MM.1S (cell line): ENCODE measurements around the gene GPR137.

Source experiments
- DNase-seq: peaks from one replicate; pipeline ENCODE4 v3.0.0-alpha.2; 2015
- H2AFZ ChIP-seq: fragments of 300-600 bp; sonication (generic); 2 replicates; pipeline ENCODE4 v1.6.0; 2016; ENCODE audit warnings: antibody characterized with exemption, low read length
- H3F3A ChIP-seq: fragments of 300-600 bp; sonication (generic); 2 replicates; pipeline ENCODE4 v1.6.1; 2016; ENCODE audit warnings: mild to moderate bottlenecking, antibody characterized with exemption, low read length, moderate library complexity, mixed read lengths; ENCODE audit not compliant: insufficient read depth
- H3K27ac ChIP-seq: fragments of 300-600 bp; sonication (generic); 2 replicates; pipeline ENCODE4 v1.5.1; 2016; ENCODE audit warnings: mild to moderate bottlenecking, low read length
- H3K27me3 ChIP-seq: fragments of 300-600 bp; sonication (generic); replicated peaks from 2 replicates; pipeline ENCODE4 v1.6.0; 2016; ENCODE audit warnings: low read length; ENCODE audit not compliant: insufficient read depth
- H3K36me3 ChIP-seq: fragments of 300-600 bp; sonication (generic); replicated peaks from 2 replicates; pipeline ENCODE4 v1.6.1; 2016; ENCODE audit warnings: mild to moderate bottlenecking, low read length, mixed read lengths; ENCODE audit not compliant: insufficient read depth
- H3K4me1 ChIP-seq: fragments of 300-600 bp; sonication (generic); 2 replicates; pipeline ENCODE4 v1.6.1; 2016; ENCODE audit warnings: low read length, mixed read lengths
- H3K4me2 ChIP-seq: fragments of 300-600 bp; sonication (generic); 2 replicates; pipeline ENCODE4 v1.6.0; 2016; ENCODE audit warnings: low read depth, low read length
- H3K4me3 ChIP-seq: fragments of 300-600 bp; sonication (generic); 2 replicates; pipeline ENCODE4 v1.5.1; 2016; ENCODE audit warnings: low read length, mixed read lengths
- H3K79me2 ChIP-seq: fragments of 300-600 bp; sonication (generic); 2 replicates; pipeline ENCODE4 v1.6.1; 2016; ENCODE audit warnings: mixed run types, low read length, mixed read lengths
- H3K9ac ChIP-seq: fragments of 300-600 bp; sonication (generic); 2 replicates; pipeline ENCODE4 v1.6.1; 2016; ENCODE audit warnings: low read length, mixed read lengths
- H3K9me2 ChIP-seq: fragments of 300-600 bp; sonication (generic); replicated peaks from 2 replicates; pipeline ENCODE4 v1.6.1; 2016; ENCODE audit warnings: mild to moderate bottlenecking, low read length, mixed read lengths; ENCODE audit not compliant: insufficient read depth
- H3K9me3 ChIP-seq: fragments of 300-600 bp; sonication (generic); replicated peaks from 2 replicates; pipeline ENCODE4 v1.6.1; 2016; ENCODE audit warnings: mild to moderate bottlenecking, low read length, mixed read lengths; ENCODE audit not compliant: insufficient read depth
- H4K20me1 ChIP-seq: fragments of 300-600 bp; sonication (generic); 2 replicates; pipeline ENCODE4 v1.6.1; 2016; ENCODE audit warnings: mild to moderate bottlenecking, low read length, moderate library complexity, mixed read lengths; ENCODE audit not compliant: insufficient read depth
- CTCF ChIP-seq: fragments of 300-600 bp; sonication (generic); IDR thresholded peaks from 2 replicates; pipeline ENCODE4 v1.5.1; 2016; ENCODE audit warnings: antibody characterized with exemption, low read length, mixed read lengths
- EZH2 ChIP-seq: fragments of 300-600 bp; sonication (generic); optimal IDR thresholded peaks from 2 replicates; pipeline ENCODE3; 2017; ENCODE audit warnings: low read depth, mild to moderate bottlenecking, antibody characterized with exemption, low read length, mixed read lengths
- EZH2phosphoT487 ChIP-seq: fragments of 300-600 bp; sonication (generic); IDR thresholded peaks from 2 replicates; pipeline ENCODE4 v1.6.1; 2018; ENCODE audit warnings: antibody characterized with exemption, low read length

The GPR137 gene

GRCh38 chr11:64253043-64253442 lies 32.6 kb upstream of the GPR137 start:
- Histone ChIP-seq H3K27ac (no peak overlapping the region), H3F3A (no peaks in the 10 kb centered on the region), H3K4me2 (no peak overlapping the region; the same call in 1 of the 2 replicates), H4K20me1 (no peaks in the 10 kb centered on the region), H3K9me2 (no peaks in the 10 kb centered on the region), H3K9me3 (no peaks in the 10 kb centered on the region), H3K4me1 (no peaks in the 10 kb centered on the region; the same call in 1 of the 2 replicates), H2AFZ (no peak overlapping the region), H3K36me3 (no peaks in the 10 kb centered on the region), H3K4me3 (no peak overlapping the region), H3K27me3 (peaks cover 5% of the 10 kb centered on the region; the same call in 1 of the 2 replicates), H3K9ac (no peak overlapping the region), H3K79me2 (peaks cover 9% of the 10 kb centered on the region)
- TF ChIP-seq CTCF = no peak
- no peak for TF ChIP-seq EZH2
- TF ChIP-seq EZH2phosphoT487 = no peak
- DNase-seq = no peak

- H3K9me3 ChIP-seq = no peaks in the 10 kb centered on the region
- no peaks in the 10 kb centered on the region for H4K20me1 ChIP-seq
- H3K79me2 ChIP-seq = peaks cover 9% of the 10 kb centered on the region
- no peak overlapping the region for H2AFZ ChIP-seq
- H3K27ac ChIP-seq = no peak overlapping the region
- H3F3A ChIP-seq = no peaks in the 10 kb centered on the region
- no peaks in the 10 kb centered on the region for H3K36me3 ChIP-seq
- no peak overlapping the region for H3K4me2 ChIP-seq
- no peak for TF ChIP-seq EZH2
- no peak for TF ChIP-seq CTCF
- TF ChIP-seq EZH2phosphoT487 = no peak
- H3K4me3 ChIP-seq = no peak overlapping the region
- no peak for DNase-seq
- H3K27me3 ChIP-seq = peaks cover 5% of the 10 kb centered on the region; the same call in 1 of the 2 replicates
- H3K9ac ChIP-seq = no peak overlapping the region
- H3K4me1 ChIP-seq = no peaks in the 10 kb centered on the region; the same call in 1 of the 2 replicates
- H3K9me2 ChIP-seq = no peaks in the 10 kb centered on the region
Measured at GRCh38 chr11:64253481-64253880, 32.2 kb upstream of the GPR137 start.

GRCh38 chr11:64254326-64254725 lies 31.3 kb upstream of the GPR137 start:
- Histone ChIP-seq H3K36me3 (no peaks in the 10 kb centered on the region), H3K4me2 (no peak overlapping the region), H3K27me3 (peaks cover 5% of the 10 kb centered on the region; the same call in 1 of the 2 replicates), H3K9me3 (no peaks in the 10 kb centered on the region), H3F3A (no peaks in the 10 kb centered on the region), H3K79me2 (peaks cover 9% of the 10 kb centered on the region), H3K4me3 (no peak overlapping the region), H3K9ac (no peak overlapping the region), H4K20me1 (no peaks in the 10 kb centered on the region), H3K4me1 (no peaks in the 10 kb centered on the region; the same call in 1 of the 2 replicates), H3K27ac (no peak overlapping the region), H3K9me2 (no peaks in the 10 kb centered on the region), H2AFZ (no peak overlapping the region)
- DNase-seq = no peak
- TF ChIP-seq EZH2phosphoT487 = no peak
- no peak for TF ChIP-seq CTCF
- TF ChIP-seq EZH2 = no peak
